Measurements from ENCODE around the gene CAMTA1. TPM values are rescaled to one million over a fixed set of nuclear protein-coding genes. Genes with fewer than 3 reads are reported as not detected.
A peak's percentile ranks its signal among the peaks of the same experiment; 100 is the strongest.

CAMTA1 gene
- total RNA-seq, 1 donor from 2014 or later, result 109 TPM

GRCh38 chr1:7752512-7753417, 967.5 kb downstream of the CAMTA1 start:
- peak; percentile 92 for TF ChIP-seq CTCF (conservative IDR thresholded peaks at IDR 0.05)
- Mint-ChIP-seq H3K36me3 (ENCODE audit: low read depth) (no peaks in the 10 kb centered on the region), H3K27ac (ENCODE audit: unreplicated experiment) (peak overlapping the region; percentile 60), H3K4me3 (peak overlapping the region; percentile 42), H3K27me3 (ENCODE audit: low read depth) (no peaks in the 10 kb centered on the region), H3K4me1 (peaks cover 30% of the 10 kb centered on the region), H3K9me3 (no peaks in the 10 kb centered on the region)
- DNase-seq (ENCODE audit: low read depth, low spot score), result peak; percentile 69

- no peaks in the 10 kb centered on the region for H3K27me3 Mint-ChIP-seq (ENCODE audit: low read depth)
- peaks cover 30% of the 10 kb centered on the region for H3K4me1 Mint-ChIP-seq
These were observed 968.4 kb downstream of the CAMTA1 start for GRCh38 chr1:7753641-7754040.

GRCh38 chr1:7754234-7754633, 969.0 kb downstream of the CAMTA1 start:
- Mint-ChIP-seq H3K4me3 (no peak overlapping the region), H3K27me3 (ENCODE audit: low read depth) (no peaks in the 10 kb centered on the region), H3K9me3 (no peaks in the 10 kb centered on the region), H3K36me3 (ENCODE audit: low read depth) (no peaks in the 10 kb centered on the region), H3K27ac (ENCODE audit: unreplicated experiment) (no peak overlapping the region), H3K4me1 (peaks cover 30% of the 10 kb centered on the region)
- no peak for DNase-seq (ENCODE audit: low read depth, low spot score)
- TF ChIP-seq CTCF (conservative IDR thresholded peaks at IDR 0.05), result no peak

More at GRCh38 chr1:7753641-7754040, 968.4 kb downstream of the CAMTA1 start:
- no peak for DNase-seq (ENCODE audit: low read depth, low spot score)
- no peaks in the 10 kb centered on the region for H3K9me3 Mint-ChIP-seq
- H3K4me3 Mint-ChIP-seq, result no peak overlapping the region
- H3K27ac Mint-ChIP-seq (ENCODE audit: unreplicated experiment), result no peak overlapping the region
- H3K36me3 Mint-ChIP-seq (ENCODE audit: low read depth), result no peaks in the 10 kb centered on the region
- TF ChIP-seq CTCF (conservative IDR thresholded peaks at IDR 0.05), result no peak

GRCh38 chr1:7755448-7755847, 970.2 kb downstream of the CAMTA1 start:
- Mint-ChIP-seq H3K36me3 (ENCODE audit: low read depth) (no peaks in the 10 kb centered on the region), H3K4me1 (peaks cover 30% of the 10 kb centered on the region), H3K9me3 (no peaks in the 10 kb centered on the region), H3K27me3 (ENCODE audit: low read depth) (no peaks in the 10 kb centered on the region), H3K27ac (ENCODE audit: unreplicated experiment) (no peak overlapping the region), H3K4me3 (no peak overlapping the region)
- no peak for DNase-seq (ENCODE audit: low read depth, low spot score)
- peak; percentile 57 for TF ChIP-seq CTCF (conservative IDR thresholded peaks at IDR 0.05)

- Mint-ChIP-seq H3K36me3 (ENCODE audit: low read depth) (no peaks in the 10 kb centered on the region), H3K27ac (ENCODE audit: unreplicated experiment) (no peak overlapping the region), H3K4me1 (peaks cover 4% of the 10 kb centered on the region), H3K4me3 (no peak overlapping the region), H3K27me3 (ENCODE audit: low read depth) (no peaks in the 10 kb centered on the region), H3K9me3 (no peaks in the 10 kb centered on the region)
- DNase-seq (ENCODE audit: low read depth, low spot score), result no peak
- TF ChIP-seq CTCF (conservative IDR thresholded peaks at IDR 0.05), result no peak
These were observed 975.0 kb downstream of the CAMTA1 start for GRCh38 chr1:7760245-7760644.

All from neural crest cell (in vitro differentiated cells).